Bronchial epithelial cell (primary cell): ENCODE measurements around the gene MYD88. TPM values are rescaled to one million over a fixed set of nuclear protein-coding genes. Genes with fewer than 3 reads are reported as not detected.
A peak's percentile ranks its signal among the peaks of the same experiment; 100 is the strongest.

Source experiments
- DNase-seq: peaks from one replicate; pipeline ENCODE4 v3.0.0-alpha.2; 2010; ENCODE audit warnings: low read depth
- FAIRE-seq: peaks from 2 replicates; lab custom pipeline; 2011; peaks lifted over from hg19 to GRCh38; lab: Jason Lieb, UNC
- H3K27me3 ChIP-seq: 2 replicates; pipeline ENCODE4 v1.5.1; 2011; ENCODE audit warnings: low read length; ENCODE audit not compliant: control insufficient read depth, insufficient read depth
- H3K36me3 ChIP-seq: 2 replicates; pipeline ENCODE4 v1.5.1; 2011; ENCODE audit warnings: low read length; ENCODE audit not compliant: control insufficient read depth, insufficient read depth
- H3K4me3 ChIP-seq: 2 replicates; pipeline ENCODE4 v1.5.1; 2011; ENCODE audit warnings: mild to moderate bottlenecking, low read depth, low read length, control low read depth
- CTCF ChIP-seq: IDR thresholded peaks from 2 replicates; pipeline ENCODE4 v1.5.1; 2011; ENCODE audit warnings: mild to moderate bottlenecking, moderate library complexity, low read length, control low read depth, inconsistent platforms; ENCODE audit not compliant: insufficient read depth, severe bottlenecking
- total RNA-seq: library from RNA; depleted of rRNA; stranded (reverse); fragments of >200 nt; gene quantifications from 2 replicates; pipeline ENCODE4 v1.2.1, GENCODE V29; 2014

The MYD88 gene
- total RNA-seq, 1 donor from 2014 or later, result 14.7 TPM

- no peak for TF ChIP-seq CTCF
- Histone ChIP-seq H3K36me3 (peaks cover 12% of the 10 kb centered on the region), H3K27me3 (no peaks in the 10 kb centered on the region), H3K4me3 (peak overlapping the region; percentile 85)
- FAIRE-seq (no peak), DNase-seq (no peak)
Measured at GRCh38 chr3:38139191-38139590, 730 bp downstream of the MYD88 start.

- FAIRE-seq, result no peak
Measured at GRCh38 chr3:38139652-38140051, 1.2 kb downstream of the MYD88 start.

GRCh38 chr3:38140326-38141172 lies 2.1 kb downstream of the MYD88 start:
- no peak for FAIRE-seq
- H3K36me3 ChIP-seq, result peaks cover 12% of the 10 kb centered on the region
- no peak for TF ChIP-seq CTCF
- DNase-seq, result no peak
- no peak overlapping the region for H3K4me3 ChIP-seq
- no peaks in the 10 kb centered on the region for H3K27me3 ChIP-seq

More at GRCh38 chr3:38139652-38140051, 1.2 kb downstream of the MYD88 start:
- DNase-seq, result no peak
- Histone ChIP-seq H3K27me3 (no peaks in the 10 kb centered on the region), H3K4me3 (peak overlapping the region; percentile 85), H3K36me3 (peaks cover 12% of the 10 kb centered on the region)
- no peak for TF ChIP-seq CTCF

GRCh38 chr3:38141173-38141951 lies 2.9 kb downstream of the MYD88 start:
- Histone ChIP-seq H3K4me3 (no peak overlapping the region), H3K27me3 (no peaks in the 10 kb centered on the region), H3K36me3 (peaks cover 12% of the 10 kb centered on the region)
- no peak for FAIRE-seq
- TF ChIP-seq CTCF, result no peak
- DNase-seq, result no peak

GRCh38 chr3:38141952-38142273 lies 3.5 kb downstream of the MYD88 start:
- DNase-seq (peak; percentile 70), FAIRE-seq (no peak)
- TF ChIP-seq CTCF, result no peak
- Histone ChIP-seq H3K27me3 (no peaks in the 10 kb centered on the region), H3K36me3 (peaks cover 12% of the 10 kb centered on the region), H3K4me3 (no peak overlapping the region)
